ENCODE data around the gene GGT5.

The GGT5 gene

GRCh38 chr22:24232725-24233124, 12.2 kb downstream of the GGT5 start:
- no peaks in the 10 kb centered on the region for H3K36me3 ChIP-seq (ENCODE audit: control insufficient read depth, insufficient read depth, low read length)
- WGBS (ENCODE audit: insufficient coverage, insufficient read length): no CpG with 5 or more reads among the region's 15 CpGs
- no peak overlapping the region for H3K4me3 ChIP-seq (ENCODE audit: low read length)
- no peaks in the 10 kb centered on the region for H3K9me3 ChIP-seq (ENCODE audit: control insufficient read depth, insufficient read depth, low read length)
- no peaks in the 10 kb centered on the region; the same call in 1 of the 2 replicates for H3K4me1 ChIP-seq (ENCODE audit: control insufficient read depth, insufficient read depth, low read length)
- DNase-seq (ENCODE audit: low read depth, low spot score): no peak
- no peaks in the 10 kb centered on the region for H3K27me3 ChIP-seq (ENCODE audit: control insufficient read depth, insufficient read depth, low read length)
- no peak overlapping the region for H3K27ac ChIP-seq (ENCODE audit: low read length)

GRCh38 chr22:24232124-24232523, 12.8 kb downstream of the GGT5 start:
- Histone ChIP-seq H3K27ac (ENCODE audit: low read length) (no peak overlapping the region), H3K9me3 (ENCODE audit: control insufficient read depth, insufficient read depth, low read length) (no peaks in the 10 kb centered on the region), H3K27me3 (ENCODE audit: control insufficient read depth, insufficient read depth, low read length) (no peaks in the 10 kb centered on the region), H3K36me3 (ENCODE audit: control insufficient read depth, insufficient read depth, low read length) (no peaks in the 10 kb centered on the region), H3K4me3 (ENCODE audit: low read length) (no peak overlapping the region), H3K4me1 (ENCODE audit: control insufficient read depth, insufficient read depth, low read length) (no peaks in the 10 kb centered on the region; the same call in 1 of the 2 replicates)
- DNase-seq (ENCODE audit: low read depth, low spot score): no peak
- no CpG with 5 or more reads among the region's 6 CpGs for WGBS (ENCODE audit: insufficient coverage, insufficient read length)

GRCh38 chr22:24231706-24232105, 13.2 kb downstream of the GGT5 start:
- H3K27ac ChIP-seq (ENCODE audit: low read length): no peak overlapping the region
- no peak for DNase-seq (ENCODE audit: low read depth, low spot score)
- no peaks in the 10 kb centered on the region; the same call in 1 of the 2 replicates for H3K4me1 ChIP-seq (ENCODE audit: control insufficient read depth, insufficient read depth, low read length)
- H3K9me3 ChIP-seq (ENCODE audit: control insufficient read depth, insufficient read depth, low read length): no peaks in the 10 kb centered on the region
- no peaks in the 10 kb centered on the region for H3K36me3 ChIP-seq (ENCODE audit: control insufficient read depth, insufficient read depth, low read length)
- no peak overlapping the region for H3K4me3 ChIP-seq (ENCODE audit: low read length)
- no peaks in the 10 kb centered on the region for H3K27me3 ChIP-seq (ENCODE audit: control insufficient read depth, insufficient read depth, low read length)
- WGBS (ENCODE audit: insufficient coverage, insufficient read length): no CpG with 5 or more reads among the region's 9 CpGs

- no peaks in the 10 kb centered on the region; the same call in 1 of the 2 replicates for H3K4me1 ChIP-seq (ENCODE audit: control insufficient read depth, insufficient read depth, low read length)
- H3K27ac ChIP-seq (ENCODE audit: low read length): no peak overlapping the region
- H3K36me3 ChIP-seq (ENCODE audit: control insufficient read depth, insufficient read depth, low read length): no peaks in the 10 kb centered on the region
- no peak for DNase-seq (ENCODE audit: low read depth, low spot score)
- WGBS (ENCODE audit: insufficient coverage, insufficient read length): no CpG with 5 or more reads among the region's 18 CpGs
- no peak overlapping the region for H3K4me3 ChIP-seq (ENCODE audit: low read length)
- H3K27me3 ChIP-seq (ENCODE audit: control insufficient read depth, insufficient read depth, low read length): no peaks in the 10 kb centered on the region
- no peaks in the 10 kb centered on the region for H3K9me3 ChIP-seq (ENCODE audit: control insufficient read depth, insufficient read depth, low read length)
These were observed 13.8 kb downstream of the GGT5 start for GRCh38 chr22:24230911-24231656.

GRCh38 chr22:24225951-24226350, 18.9 kb downstream of the GGT5 start:
- no peaks in the 10 kb centered on the region; the same call in 1 of the 2 replicates for H3K9me3 ChIP-seq (ENCODE audit: control insufficient read depth, insufficient read depth, low read length)
- H3K27me3 ChIP-seq (ENCODE audit: control insufficient read depth, insufficient read depth, low read length): no peaks in the 10 kb centered on the region
- WGBS (ENCODE audit: insufficient coverage, insufficient read length): no CpG with 5 or more reads among the region's 14 CpGs
- H3K27ac ChIP-seq (ENCODE audit: low read length): no peak overlapping the region
- no peaks in the 10 kb centered on the region; the same call in 1 of the 2 replicates for H3K4me1 ChIP-seq (ENCODE audit: control insufficient read depth, insufficient read depth, low read length)
- DNase-seq (ENCODE audit: low read depth, low spot score): no peak
- no peak overlapping the region for H3K4me3 ChIP-seq (ENCODE audit: low read length)
- no peaks in the 10 kb centered on the region for H3K36me3 ChIP-seq (ENCODE audit: control insufficient read depth, insufficient read depth, low read length)

- H3K4me1 ChIP-seq (ENCODE audit: control insufficient read depth, insufficient read depth, low read length): no peaks in the 10 kb centered on the region
- no peaks in the 10 kb centered on the region for H3K27me3 ChIP-seq (ENCODE audit: control insufficient read depth, insufficient read depth, low read length)
- no peak for DNase-seq (ENCODE audit: low read depth, low spot score)
- H3K27ac ChIP-seq (ENCODE audit: low read length): no peak overlapping the region
- no peaks in the 10 kb centered on the region; the same call in 1 of the 2 replicates for H3K9me3 ChIP-seq (ENCODE audit: control insufficient read depth, insufficient read depth, low read length)
- H3K4me3 ChIP-seq (ENCODE audit: low read length): no peak overlapping the region
- no CpG with 5 or more reads among the region's 14 CpGs for WGBS (ENCODE audit: insufficient coverage, insufficient read length)
- H3K36me3 ChIP-seq (ENCODE audit: control insufficient read depth, insufficient read depth, low read length): no peaks in the 10 kb centered on the region
These were observed 19.8 kb downstream of the GGT5 start for GRCh38 chr22:24225044-24225601.

- DNase-seq (ENCODE audit: low read depth, low spot score): no peak
- Histone ChIP-seq H3K36me3 (ENCODE audit: control insufficient read depth, insufficient read depth, low read length) (no peaks in the 10 kb centered on the region), H3K9me3 (ENCODE audit: control insufficient read depth, insufficient read depth, low read length) (no peaks in the 10 kb centered on the region; the same call in 1 of the 2 replicates), H3K4me3 (ENCODE audit: low read length) (no peak overlapping the region), H3K27me3 (ENCODE audit: control insufficient read depth, insufficient read depth, low read length) (no peaks in the 10 kb centered on the region), H3K4me1 (ENCODE audit: control insufficient read depth, insufficient read depth, low read length) (no peaks in the 10 kb centered on the region), H3K27ac (ENCODE audit: low read length) (no peak overlapping the region)
- WGBS (ENCODE audit: insufficient coverage, insufficient read length): no CpG with 5 or more reads among the region's 1 CpG
These were observed 20.4 kb downstream of the GGT5 start for GRCh38 chr22:24224468-24224867.

GRCh38 chr22:24219750-24220149, 25.1 kb downstream of the GGT5 start:
- no peaks in the 10 kb centered on the region for H3K36me3 ChIP-seq (ENCODE audit: control insufficient read depth, insufficient read depth, low read length)
- no CpG with 5 or more reads among the region's 9 CpGs for WGBS (ENCODE audit: insufficient coverage, insufficient read length)
- H3K27ac ChIP-seq (ENCODE audit: low read length): no peak overlapping the region
- H3K9me3 ChIP-seq (ENCODE audit: control insufficient read depth, insufficient read depth, low read length): no peaks in the 10 kb centered on the region; the same call in 1 of the 2 replicates
- H3K27me3 ChIP-seq (ENCODE audit: control insufficient read depth, insufficient read depth, low read length): no peaks in the 10 kb centered on the region
- no peak overlapping the region for H3K4me3 ChIP-seq (ENCODE audit: low read length)
- DNase-seq (ENCODE audit: low read depth, low spot score): no peak
- no peaks in the 10 kb centered on the region for H3K4me1 ChIP-seq (ENCODE audit: control insufficient read depth, insufficient read depth, low read length)

GRCh38 chr22:24217384-24217783, 27.5 kb downstream of the GGT5 start:
- Histone ChIP-seq H3K27ac (ENCODE audit: low read length) (no peak overlapping the region), H3K27me3 (ENCODE audit: control insufficient read depth, insufficient read depth, low read length) (no peaks in the 10 kb centered on the region), H3K36me3 (ENCODE audit: control insufficient read depth, insufficient read depth, low read length) (no peaks in the 10 kb centered on the region), H3K4me3 (ENCODE audit: low read length) (no peak overlapping the region), H3K9me3 (ENCODE audit: control insufficient read depth, insufficient read depth, low read length) (no peaks in the 10 kb centered on the region), H3K4me1 (ENCODE audit: control insufficient read depth, insufficient read depth, low read length) (no peaks in the 10 kb centered on the region)
- DNase-seq (ENCODE audit: low read depth, low spot score): no peak
- WGBS (ENCODE audit: insufficient coverage, insufficient read length): no CpG with 5 or more reads among the region's 3 CpGs

GRCh38 chr22:24216541-24217209, 28.2 kb downstream of the GGT5 start:
- Histone ChIP-seq H3K9me3 (ENCODE audit: control insufficient read depth, insufficient read depth, low read length) (no peaks in the 10 kb centered on the region), H3K27me3 (ENCODE audit: control insufficient read depth, insufficient read depth, low read length) (no peaks in the 10 kb centered on the region), H3K27ac (ENCODE audit: low read length) (no peak overlapping the region), H3K4me1 (ENCODE audit: control insufficient read depth, insufficient read depth, low read length) (no peaks in the 10 kb centered on the region), H3K36me3 (ENCODE audit: control insufficient read depth, insufficient read depth, low read length) (no peaks in the 10 kb centered on the region), H3K4me3 (ENCODE audit: low read length) (no peak overlapping the region)
- DNase-seq (ENCODE audit: low read depth, low spot score): no peak
- no CpG with 5 or more reads among the region's 12 CpGs for WGBS (ENCODE audit: insufficient coverage, insufficient read length)

Data from iPS DF 6.9 (cell line).